Heart right ventricle (tissue), 16 donors: ENCODE measurements around the gene RS1. TPM values are rescaled to one million over a fixed set of nuclear protein-coding genes. Genes with fewer than 3 reads are reported as not detected.

Experiments used
- ATAC-seq, 8 donors: fragments of 200-7000 bp; cut with Tn5 transposase; one replicate each; pipeline ENCODE4 v1.9.1; 2020; ENCODE audit warnings: mild to moderate bottlenecking in 8 of 8, moderate library complexity in 8 of 8, moderate number of reproducible peaks in 1 of 8
- DNase-seq, 2 donors: peaks; one replicate each; pipeline ENCODE4 v3.0.0-alpha.2; 2020
- H3K27ac ChIP-seq, 10 donors: fragments of 200-600 bp; sonication (generic) in 2 of 10; one replicate each; pipeline versions ENCODE4 v1.5.0 to v1.8.0; 2020 to 2022; ENCODE audit warnings: mild to moderate bottlenecking in 3 of 10
- H3K27me3 ChIP-seq, 7 donors: fragments of 200-600 bp; one replicate each; pipeline ENCODE4 v1.8.0; 2021 to 2022; ENCODE audit warnings: mild to moderate bottlenecking in 2 of 7
- H3K36me3 ChIP-seq, 9 donors: fragments of 200-600 bp; sonication (generic) in 1 of 9; one replicate each; pipeline versions ENCODE4 v1.5.0 to v1.8.0; 2020 to 2022; ENCODE audit warnings: mild to moderate bottlenecking in 2 of 9
- H3K4me1 ChIP-seq, 9 donors: fragments of 200-600 bp; sonication (generic) in 1 of 9; one replicate each; pipeline versions ENCODE4 v1.5.0 to v1.8.0; 2020 to 2022; ENCODE audit warnings: mild to moderate bottlenecking in 4 of 9
- H3K4me3 ChIP-seq, 10 donors: fragments of 200-600 bp; sonication (generic) in 2 of 10; one replicate each; pipeline versions ENCODE4 v1.5.0 to v1.8.0; 2020 to 2022; ENCODE audit warnings: mild to moderate bottlenecking in 7 of 10, moderate library complexity in 2 of 10
- H3K9me3 ChIP-seq, 11 donors: fragments of 200-600 bp in 10 of 11; sonication (generic) in 2 of 11; one replicate each; pipeline versions ENCODE4 v1.5.0 to v1.8.0; 2013 to 2022; ENCODE audit warnings: mild to moderate bottlenecking in 2 of 11, control low read depth in 1 of 11, moderate library complexity in 1 of 11
- WGBS, 2 donors: extraction: QIAGEN DNeasy Blood & Tissue Kit; methylation state at CpG; one replicate each; pipeline ENCODE4 v1.1.7; 2013; ENCODE audit warnings: inconsistent platforms in 1 of 2; 5-methylcytosine and 5-hydroxymethylcytosine counted together
- intact Hi-C, 10 donors: fragments of 100-400 bp; cut with DNase I; formaldehyde crosslinking; loops; one replicate each; pipeline versions ENCODE4 v1.11.1 to v1.14.2; 2022
- polyA plus RNA-seq, 2 donors: library from polyadenylated mRNA; stranded (reverse); fragments of 200-250 nt; gene quantifications; one replicate each; pipeline ENCODE4 v1.2.3, GENCODE V29; 2013
- total RNA-seq, 10 donors: library from RNA; stranded (reverse); fragmentation: NEBNext Ultra II Directional in 3 of 10; extraction: Animal tissue kit (Norgen Biotek cat#: 25700) in 3 of 10; gene quantifications; one replicate each; pipeline versions ENCODE4 v1.2.1 to v1.2.4, GENCODE V29; 2021 to 2023
- TF ChIP-seq, protein P1 (sequence below), 9 donors: fragments of 200-600 bp; sonication (generic) in 2 of 9; IDR thresholded peaks; one replicate each; pipeline versions ENCODE4 v1.5.0 to v1.8.0; 2021 to 2022; ENCODE audit warnings: antibody characterized with exemption in 9 of 9, mild to moderate bottlenecking in 5 of 9, moderate library complexity in 1 of 9
- donor health status: Arrhythmogenic right ventricular cardiomyopathy.
- donor health status: ischemic (EF 13 %, LVEDD 7.1; RV severe dilation, severe dysfunction).
- donor health status: healthy with polysubstance abuse.
- donor health status: DM: no; HTN: yes; CAD: no.
- donor health status: DM: no; HTN: no; CAD: no.
- donor health status: ischemic (EF 25% LVEDD 6.9; RV normal size, moderate dysfunction).
- donor health status: ischemic (EF 25% LVEDD 5.7; RV mildly dilated, moderate dysfunction).
- donor health status: healthy.
- donor health status: DM: yes; HTN: yes; CAD: no.
- donor health status: Ischemic cardiomyopathy.
- donor health status: ischemic (EF 35%, LVEDD 5.7; RV mildly dilated, moderate dysfunction).
- donor health status: nonischemic (EF 11% LVEDD 7.7; RV severe dilation, severe dysfunction).
- donor health status: DM: yes; HTN: yes; CAD: no.
- donor health status: PGD.
- donor health status: ischemic (EF 29% LVEDD 5.4; RV normal size, mild dysfunction).
- donor health status: nonischemic (EF 23%, LVEDD 6.1; RV moderate dilation, normal function).

The RS1 gene
- total and polyA plus RNA-seq, 12 donors = not detected

DNA sequence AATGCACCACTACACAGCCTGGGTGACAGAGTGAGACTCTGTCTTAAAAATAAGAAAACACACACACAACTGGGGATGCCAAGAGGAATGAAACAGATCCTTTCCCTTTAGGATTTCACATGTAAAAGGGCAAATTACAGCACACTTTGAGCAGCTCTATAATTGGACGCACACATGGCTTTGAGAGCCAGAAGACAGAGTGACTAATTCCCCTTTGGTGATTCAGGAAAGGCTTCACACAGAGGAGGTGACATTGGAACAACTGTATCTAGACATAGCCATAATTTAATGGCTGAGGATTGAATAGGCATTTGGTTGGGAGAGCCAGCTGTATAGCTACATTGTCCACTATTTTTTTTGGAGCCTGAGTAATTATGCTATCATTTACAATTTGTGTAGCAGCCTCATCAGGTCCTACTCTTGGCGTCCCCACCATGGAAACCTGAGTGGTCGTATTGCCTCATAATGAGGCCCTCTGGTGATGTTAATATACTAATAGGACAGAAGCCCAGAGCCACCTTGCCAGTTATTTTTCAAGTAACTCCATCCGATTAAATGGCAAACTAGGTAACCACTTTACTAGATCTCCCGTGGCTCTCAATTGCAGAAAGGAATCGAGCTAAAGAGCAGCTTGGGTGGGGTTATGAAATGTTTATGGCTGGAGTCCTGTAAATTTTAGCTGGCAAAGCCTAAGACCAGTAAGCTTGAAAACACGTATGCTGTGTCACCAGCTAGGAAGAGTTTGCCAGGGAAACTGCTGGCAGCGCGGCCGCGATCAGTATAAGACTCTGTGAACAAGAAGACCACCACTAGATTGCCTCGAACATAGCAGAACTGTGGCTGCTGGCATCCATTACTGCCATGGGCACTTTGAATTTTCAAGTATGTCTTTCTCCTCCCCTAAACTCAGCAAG lies 27.1 kb upstream of the RS1 start:
- no peaks in the 10 kb centered on the region for H3K9me3 ChIP-seq
- 95 to 96% methylated on average over 12 of the region's 12 CpGs for WGBS, 2 donors
- no peak overlapping the region for H3K4me3 ChIP-seq
- H3K27ac ChIP-seq = no peak overlapping the region
- DNase-seq (no peak), ATAC-seq (no peak)
- no peaks in the 10 kb centered on the region for H3K4me1 ChIP-seq
- TF ChIP-seq, protein P1, sequence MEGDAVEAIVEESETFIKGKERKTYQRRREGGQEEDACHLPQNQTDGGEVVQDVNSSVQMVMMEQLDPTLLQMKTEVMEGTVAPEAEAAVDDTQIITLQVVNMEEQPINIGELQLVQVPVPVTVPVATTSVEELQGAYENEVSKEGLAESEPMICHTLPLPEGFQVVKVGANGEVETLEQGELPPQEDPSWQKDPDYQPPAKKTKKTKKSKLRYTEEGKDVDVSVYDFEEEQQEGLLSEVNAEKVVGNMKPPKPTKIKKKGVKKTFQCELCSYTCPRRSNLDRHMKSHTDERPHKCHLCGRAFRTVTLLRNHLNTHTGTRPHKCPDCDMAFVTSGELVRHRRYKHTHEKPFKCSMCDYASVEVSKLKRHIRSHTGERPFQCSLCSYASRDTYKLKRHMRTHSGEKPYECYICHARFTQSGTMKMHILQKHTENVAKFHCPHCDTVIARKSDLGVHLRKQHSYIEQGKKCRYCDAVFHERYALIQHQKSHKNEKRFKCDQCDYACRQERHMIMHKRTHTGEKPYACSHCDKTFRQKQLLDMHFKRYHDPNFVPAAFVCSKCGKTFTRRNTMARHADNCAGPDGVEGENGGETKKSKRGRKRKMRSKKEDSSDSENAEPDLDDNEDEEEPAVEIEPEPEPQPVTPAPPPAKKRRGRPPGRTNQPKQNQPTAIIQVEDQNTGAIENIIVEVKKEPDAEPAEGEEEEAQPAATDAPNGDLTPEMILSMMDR (IDR thresholded peaks at IDR 0.05) = no peak
- no peaks in the 10 kb centered on the region for H3K27me3 ChIP-seq
- intact Hi-C loops = no loop called here
- H3K36me3 ChIP-seq = no peaks in the 10 kb centered on the region

DNA sequence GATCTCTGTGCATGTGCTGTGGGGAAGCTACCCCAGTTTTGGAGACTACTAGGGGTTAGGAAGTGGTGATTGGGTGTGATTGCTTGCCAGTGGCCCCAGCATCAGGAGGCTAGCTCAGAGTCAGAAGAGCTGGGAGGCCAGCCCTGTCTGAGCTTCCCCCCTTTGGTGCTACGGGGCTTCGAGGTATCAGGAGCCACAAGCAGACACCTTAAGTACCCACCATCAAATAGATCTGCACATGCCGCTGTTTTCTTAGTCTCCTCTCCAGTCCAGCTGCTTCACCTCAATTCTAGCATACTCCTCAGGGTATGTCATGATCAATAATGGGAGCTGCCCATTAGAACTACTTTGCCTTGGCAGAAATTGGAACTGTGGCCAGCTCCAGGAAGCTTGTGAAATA lies 24.7 kb upstream of the RS1 start:
- Histone ChIP-seq H3K4me1 (no peaks in the 10 kb centered on the region), H3K27ac (no peak overlapping the region), H3K36me3 (no peaks in the 10 kb centered on the region), H3K9me3 (no peaks in the 10 kb centered on the region), H3K27me3 (no peaks in the 10 kb centered on the region), H3K4me3 (no peak overlapping the region)
- intact Hi-C loops = no loop called here
- ATAC-seq (no peak), DNase-seq (no peak)
- TF ChIP-seq, protein P1 (IDR thresholded peaks at IDR 0.05) = no peak
- WGBS, 2 donors = 86 to 91% methylated on average over 3 of the region's 3 CpGs

DNA sequence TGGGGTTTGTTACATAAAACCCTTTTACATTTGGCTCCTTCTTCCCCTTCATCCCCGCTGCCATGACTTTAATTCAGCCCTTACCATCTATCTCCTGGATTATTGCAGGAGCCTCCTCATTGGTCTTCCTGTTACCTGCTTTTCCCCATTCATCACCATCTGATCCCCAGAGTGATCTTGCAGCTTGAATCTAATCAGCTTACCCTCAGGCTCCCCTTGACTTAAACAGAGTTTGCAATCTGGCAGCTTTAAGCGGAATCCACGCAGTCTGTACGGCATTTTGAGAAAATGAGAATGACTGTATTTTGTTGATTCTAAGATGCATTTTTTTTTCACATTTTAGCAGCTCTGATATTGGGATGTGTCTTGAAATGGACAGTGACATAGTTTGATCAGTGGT lies 20.6 kb upstream of the RS1 start:
- H3K36me3 ChIP-seq = no peaks in the 10 kb centered on the region
- H3K4me1 ChIP-seq = no peaks in the 10 kb centered on the region
- H3K27me3 ChIP-seq = no peaks in the 10 kb centered on the region
- ATAC-seq (no peak), DNase-seq (no peak)
- no peaks in the 10 kb centered on the region for H3K9me3 ChIP-seq
- no peak overlapping the region for H3K4me3 ChIP-seq
- 92 to 93% methylated on average over 4 of the region's 4 CpGs for WGBS, 2 donors
- intact Hi-C loops = no loop called here
- no peak overlapping the region for H3K27ac ChIP-seq
- TF ChIP-seq, protein P1 (IDR thresholded peaks at IDR 0.05) = no peak

DNA sequence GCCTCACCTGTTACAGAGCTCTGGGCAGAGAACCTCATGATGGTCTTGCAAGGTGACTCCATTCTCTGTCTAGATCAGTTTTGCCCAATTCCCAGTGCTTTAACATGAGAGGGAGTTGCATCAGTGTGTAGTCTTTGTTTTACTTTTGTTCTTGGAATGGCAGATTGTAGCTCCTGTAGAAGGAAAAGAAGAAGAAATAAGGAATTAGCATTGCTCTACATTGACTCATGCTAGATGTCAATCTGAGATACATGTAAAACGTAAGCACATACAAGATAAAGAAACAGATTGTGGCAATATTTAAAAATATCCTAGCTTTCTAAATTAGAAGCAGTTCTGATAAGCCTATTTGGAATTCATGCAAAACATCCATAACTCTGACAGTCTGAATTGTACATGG lies 19.5 kb upstream of the RS1 start:
- intact Hi-C loops = no loop called here
- Histone ChIP-seq H3K27ac (no peak overlapping the region), H3K36me3 (no peaks in the 10 kb centered on the region), H3K9me3 (no peaks in the 10 kb centered on the region), H3K4me3 (no peak overlapping the region), H3K4me1 (no peaks in the 10 kb centered on the region), H3K27me3 (no peaks in the 10 kb centered on the region)
- ATAC-seq = no peak
- TF ChIP-seq, protein P1 (IDR thresholded peaks at IDR 0.05) = no peak
- DNase-seq = no peak
- WGBS, 2 donors = 33 to 44% methylated on average over 1 of the region's 1 CpG
